SU-DHL-6 (cell line): ENCODE measurements around the gene SKOR1.

Experiments used
- H2AFZ ChIP-seq: fragments of 200-600 bp; sonication (generic); 2 replicates; pipeline ENCODE4 v1.6.1; 2014; ENCODE audit warnings: low read depth, mild to moderate bottlenecking, moderate library complexity, mixed read lengths, antibody characterized with exemption, low read length; ENCODE audit not compliant: severe bottlenecking
- H3F3A ChIP-seq: fragments of 200-600 bp; shearing (Covaris generic); 2 replicates; pipeline ENCODE4 v1.6.0; 2016; ENCODE audit warnings: antibody characterized with exemption, mild to moderate bottlenecking; ENCODE audit not compliant: insufficient read depth
- H3K27ac ChIP-seq: fragments of 200-600 bp; sonication (generic); 2 replicates; pipeline ENCODE4 v1.5.1; 2016; ENCODE audit warnings: low read depth, mild to moderate bottlenecking, low read length, moderate library complexity, mixed read lengths
- H3K27me3 ChIP-seq: fragments of 200-600 bp; sonication (generic), shearing (Covaris generic); 2 replicates; pipeline ENCODE4 v1.6.0; 2014; ENCODE audit warnings: mild to moderate bottlenecking, low read length
- H3K36me3 ChIP-seq: fragments of 200-600 bp; sonication (generic); 2 replicates; pipeline ENCODE4 v1.6.1; 2014; ENCODE audit warnings: mild to moderate bottlenecking, low read length, mixed read lengths
- H3K4me2 ChIP-seq: fragments of 300-600, 200-600 bp; shearing (Covaris generic), sonication (generic); 2 replicates; pipeline ENCODE4 v1.6.0; 2014; ENCODE audit warnings: low read length, low read depth, mild to moderate bottlenecking; ENCODE audit not compliant: poor library complexity, severe bottlenecking
- H3K4me3 ChIP-seq: fragments of 200-600 bp; sonication (generic); 2 replicates; pipeline ENCODE4 v1.5.1; 2014; ENCODE audit warnings: antibody characterized with exemption, low read length, mild to moderate bottlenecking, mixed read lengths; ENCODE audit not compliant: insufficient read depth, poor library complexity, severe bottlenecking
- H3K79me2 ChIP-seq: fragments of 200-600 bp; sonication (generic); 2 replicates; pipeline ENCODE4 v1.6.1; 2014; ENCODE audit warnings: mild to moderate bottlenecking, low read length, moderate library complexity; ENCODE audit not compliant: insufficient read depth
- H3K9ac ChIP-seq: fragments of 200-600 bp; sonication (generic); 2 replicates; pipeline ENCODE4 v1.7.0; 2014; ENCODE audit warnings: mild to moderate bottlenecking, low read length
- H3K9me2 ChIP-seq: fragments of 200-600 bp; sonication (generic); replicated peaks from 2 replicates; pipeline ENCODE4 v1.6.1; 2014; ENCODE audit warnings: low read length; ENCODE audit not compliant: insufficient read depth
- H3K9me3 ChIP-seq: fragments of 200-600 bp; sonication (generic); 2 replicates; pipeline ENCODE4 v1.6.1; 2014; ENCODE audit warnings: low read length, mixed read lengths; ENCODE audit not compliant: insufficient read depth
- H4K20me1 ChIP-seq: fragments of 200-600 bp; sonication (generic); 2 replicates; pipeline ENCODE4 v1.6.1; 2014; ENCODE audit warnings: low read depth, mild to moderate bottlenecking, antibody characterized with exemption, low read length, moderate library complexity, mixed read lengths
- CTCF ChIP-seq: fragments of 200-600 bp; sonication (generic); IDR thresholded peaks from one replicate; pipeline ENCODE4 v1.5.1; 2017; ENCODE audit warnings: antibody characterized with exemption, mild to moderate bottlenecking, low read length, moderate library complexity; ENCODE audit not compliant: insufficient read depth, poor library complexity, severe bottlenecking
- EZH2phosphoT487 ChIP-seq: fragments of 200-600 bp; sonication (generic), shearing (Covaris generic); conservative IDR thresholded peaks from 2 replicates; pipeline ENCODE4 v1.6.1; 2018; ENCODE audit warnings: mild to moderate bottlenecking, antibody characterized with exemption, low read length, moderate library complexity, mixed read lengths

SKOR1 gene

GRCh38 chr15:67818464-67818863 lies 6.8 kb upstream of the SKOR1 start:
- TF ChIP-seq EZH2phosphoT487 (no peak), CTCF (no peak)
- Histone ChIP-seq H4K20me1 (no peaks in the 10 kb centered on the region), H3K36me3 (no peaks in the 10 kb centered on the region), H3K79me2 (no peaks in the 10 kb centered on the region), H3K27me3 (no peaks in the 10 kb centered on the region), H3K27ac (no peak overlapping the region), H3F3A (no peaks in the 10 kb centered on the region), H2AFZ (no peak overlapping the region), H3K4me3 (no peak overlapping the region), H3K4me2 (no peak overlapping the region), H3K9me2 (no peaks in the 10 kb centered on the region), H3K9me3 (no peaks in the 10 kb centered on the region), H3K9ac (no peak overlapping the region)

GRCh38 chr15:67819636-67820035 lies 5.7 kb upstream of the SKOR1 start:
- Histone ChIP-seq H4K20me1 (no peaks in the 10 kb centered on the region), H3K4me2 (no peak overlapping the region), H3K79me2 (no peaks in the 10 kb centered on the region), H3K9me2 (no peaks in the 10 kb centered on the region), H3K9ac (no peak overlapping the region), H3F3A (no peaks in the 10 kb centered on the region), H3K27me3 (no peaks in the 10 kb centered on the region), H3K36me3 (no peaks in the 10 kb centered on the region), H2AFZ (no peak overlapping the region), H3K9me3 (no peaks in the 10 kb centered on the region), H3K4me3 (no peak overlapping the region), H3K27ac (no peak overlapping the region)
- TF ChIP-seq CTCF, result no peak
- no peak for TF ChIP-seq EZH2phosphoT487

GRCh38 chr15:67820122-67820991 lies 5.0 kb upstream of the SKOR1 start:
- Histone ChIP-seq H3K36me3 (no peaks in the 10 kb centered on the region), H3K4me2 (no peak overlapping the region), H3F3A (no peaks in the 10 kb centered on the region), H3K4me3 (no peak overlapping the region), H3K79me2 (no peaks in the 10 kb centered on the region), H3K27ac (no peak overlapping the region), H2AFZ (no peak overlapping the region), H3K9ac (no peak overlapping the region), H3K27me3 (no peaks in the 10 kb centered on the region), H4K20me1 (no peaks in the 10 kb centered on the region), H3K9me3 (no peaks in the 10 kb centered on the region), H3K9me2 (no peaks in the 10 kb centered on the region)
- TF ChIP-seq EZH2phosphoT487, result no peak
- TF ChIP-seq CTCF, result no peak
